GM12878 (cell line): ENCODE results near the gene KIAA0825. TPM values are rescaled to one million over a fixed set of nuclear protein-coding genes. Genes with fewer than 3 reads are reported as not detected.

Source experiments
- ATAC-seq: fragments of 200-7000 bp; cut with Tn5 transposase; 3 replicates; pipeline ENCODE4 v1.9.1; 2020; ENCODE audit warnings: mild to moderate bottlenecking, moderate library complexity
- BruUV-seq: library from RNA; stranded (reverse); fragments of 400-500 nt; replicated peaks from 2 replicates; lab custom pipeline; 2021; lab: Mats Ljungman, UMichigan
- CTCF ChIA-PET: fragments of 300-600 bp; sonication (Branson Sonifier 250); formaldehyde crosslinking; extraction: SDS; loops from one replicate; lab custom pipeline; 2021; ENCODE audit warnings: inconsistent platforms; lab: Yijun Ruan, JAX
- POLR2A ChIA-PET: fragments of 350-600 bp; formaldehyde crosslinking; extraction: SDS; loops from one replicate; lab custom pipeline; 2021; ENCODE audit warnings: inconsistent platforms; lab: Charles Lee
- RAD21 ChIA-PET: fragments of 300-600 bp; sonication (Branson Sonifier 250); formaldehyde crosslinking; loops from one replicate; lab custom pipeline; 2023; ENCODE audit warnings: antibody characterized with exemption; ENCODE audit not compliant: unreplicated experiment; lab: Charles Lee
- SMC1A ChIA-PET: fragments of 300-600 bp; sonication (Branson Sonifier 250); formaldehyde crosslinking; loops from one replicate; lab custom pipeline; 2023; ENCODE audit not compliant: unreplicated experiment, uncharacterized antibody; lab: Charles Lee
- DNase-seq: peaks from one replicate; pipeline ENCODE4 v3.0.0-alpha.2; 2011; ENCODE audit warnings: low read depth, low spot score
- FAIRE-seq: peaks from 3 replicates; lab custom pipeline; 2011; peaks lifted over from hg19 to GRCh38; lab: Jason Lieb, UNC
- H2AFZ ChIP-seq: 2 replicates; pipeline ENCODE4 v1.6.0; 2011; ENCODE audit warnings: low read depth, low read length, control low read depth; ENCODE audit not compliant: control insufficient read depth
- H3K27ac ChIP-seq: 2 replicates; pipeline ENCODE4 v1.5.1; 2011; ENCODE audit warnings: control low read depth; ENCODE audit not compliant: control insufficient read depth, insufficient read depth
- H3K27me3 ChIP-seq, 2 experiments: replicated peaks in 1 of 2; 2 replicates each; pipeline versions ENCODE4 v1.6.0 to v1.6.1; 2011; ENCODE audit warnings: low read length in 1 of 2; ENCODE audit not compliant: control insufficient read depth in 2 of 2, insufficient read depth in 2 of 2
- H3K36me3 ChIP-seq, 2 experiments: 2 replicates each; pipeline ENCODE4 v1.5.1; 2011; ENCODE audit warnings: low read length in 1 of 2; ENCODE audit not compliant: control insufficient read depth in 2 of 2, insufficient read depth in 2 of 2
- H3K4me1 ChIP-seq: 2 replicates; pipeline ENCODE4 v1.6.1; 2011; ENCODE audit warnings: mild to moderate bottlenecking, low read length, moderate library complexity, mixed read lengths; ENCODE audit not compliant: control insufficient read depth, insufficient read depth
- H3K4me2 ChIP-seq: 2 replicates; pipeline ENCODE4 v1.6.0; 2011; ENCODE audit warnings: control low read depth; ENCODE audit not compliant: control insufficient read depth, insufficient read depth
- H3K4me3 ChIP-seq: fragments of 200-600 bp; sonication (generic); 2 replicates; pipeline ENCODE4 v1.5.1; 2016
- H3K79me2 ChIP-seq: 2 replicates; pipeline ENCODE4 v1.6.0; 2011; ENCODE audit warnings: low read length; ENCODE audit not compliant: control insufficient read depth, insufficient read depth
- H3K9ac ChIP-seq: 2 replicates; pipeline ENCODE4 v1.8.0; 2011; ENCODE audit warnings: low read length, control low read depth, mixed read lengths; ENCODE audit not compliant: control insufficient read depth, insufficient read depth
- H3K9me3 ChIP-seq: replicated peaks from 3 replicates; pipeline ENCODE4 v1.5.1; 2011; ENCODE audit warnings: mild to moderate bottlenecking, low read length; ENCODE audit not compliant: control insufficient read depth, insufficient read depth
- H4K20me1 ChIP-seq: 2 replicates; pipeline ENCODE4 v1.6.0; 2011; ENCODE audit not compliant: control insufficient read depth, insufficient read depth
- CHD2 ChIP-seq: IDR thresholded peaks from 2 replicates; pipeline ENCODE4 v1.6.1; 2011; ENCODE audit warnings: low read depth, low read length, improper control_type of control experiment, borderline replicate concordance
- CUX1 ChIP-seq: IDR thresholded peaks from 2 replicates; pipeline ENCODE4 v1.6.1; 2012; ENCODE audit warnings: improper control_type of control experiment, low read depth, low read length; ENCODE audit not compliant: insufficient replicate concordance
- DPF2 ChIP-seq: fragments of 450-650 bp; IDR thresholded peaks from 2 replicates; pipeline ENCODE4 v1.6.1; 2017; ENCODE audit warnings: mild to moderate bottlenecking
- ELK1 ChIP-seq: IDR thresholded peaks from 2 replicates; pipeline ENCODE4 v1.6.1; 2012; ENCODE audit warnings: low read depth, low read length, improper control_type of control experiment
- NR2F1 ChIP-seq: fragments of 450-650 bp; conservative IDR thresholded peaks from 2 replicates; pipeline ENCODE4 v1.6.1; 2017; ENCODE audit warnings: mild to moderate bottlenecking
- RAD51 ChIP-seq: fragments of 450-650 bp; IDR thresholded peaks from 2 replicates; pipeline ENCODE4 v1.6.1; 2016; ENCODE audit warnings: moderate library complexity, mild to moderate bottlenecking, inconsistent platforms
- USF2 ChIP-seq: IDR thresholded peaks from 2 replicates; pipeline ENCODE4 v1.6.1; 2011; ENCODE audit warnings: low read depth, low read length, improper control_type of control experiment, borderline replicate concordance
- YY1 ChIP-seq: IDR thresholded peaks from 2 replicates; pipeline ENCODE4 v1.6.1; 2011; ENCODE audit warnings: low read depth, mild to moderate bottlenecking, low read length
- WGBS: methylation state at CpG from one replicate; pipeline ENCODE4 v1.1.6; 2016; ENCODE audit warnings: low lambda C conversion rate; ENCODE audit not compliant: insufficient replicate concordance, insufficient coverage; ENCODE audit errors: missing lambda C conversion rate; 5-methylcytosine and 5-hydroxymethylcytosine counted together
- in situ Hi-C: fragments of 300-500 bp; cut with MboI; formaldehyde crosslinking; loops from 9 replicates; pipeline ENCODE4 v1.14.3; 2018; ENCODE audit warnings: mixed read lengths
- intact Hi-C: fragments of 100-400 bp; cut with micrococcal nuclease; formaldehyde crosslinking; loops from one replicate; pipeline ENCODE4 v1.14.2; 2022; ENCODE audit not compliant: unreplicated experiment
- polyA plus RNA-seq, 11 experiments: library from polyadenylated mRNA; depleted of rRNA in 4 of 11; unstranded in 6 of 11; stranded (reverse) in 5 of 11; fragments of >200 nt; fragmentation: Nextera tagmentation in 4 of 11; fragmentation: Illumina TruSeq in 1 of 11; extraction: Ambion mirVana in 4 of 11; extraction: Trizol in 1 of 11; gene quantifications; 1 replicate in 1 of 11; 2 replicates in 10 of 11; pipeline versions ENCODE4 v1.2.1 to v1.2.3, GENCODE V29; 2011 to 2016; ENCODE audit warnings: inconsistent platforms in 2 of 11, missing spikeins in 2 of 11, low read depth in 1 of 11
- total RNA-seq, 4 experiments: library from RNA; depleted of rRNA in 3 of 4; stranded (reverse); fragments of >200 nt in 3 of 4; fragmentation: Illumina TruSeq in 1 of 4; extraction: Trizol in 1 of 4; gene quantifications; 2 replicates each; pipeline versions ENCODE4 v1.2.1 to v1.2.3, GENCODE V29; 2013 to 2021

KIAA0825 gene
- total and polyA plus RNA-seq, 10 of the 15 experiments (the other 5 are each of a cell fraction or from before 2014, with no cell fraction given) = 0.55 to 1.9 (median 1.5) TPM

- no peak overlapping the region for H3K9ac ChIP-seq
Observed at GRCh38 chr5:94168151-94168550, 450.3 kb downstream of the KIAA0825 start.

More at GRCh38 chr5:94168151-94168550, 450.3 kb downstream of the KIAA0825 start:
- ChIA-PET RAD21 (no interaction called here), CTCF (no interaction called here), POLR2A (no interaction called here), SMC1A (interaction anchor here (0.9 kb wide), 1 partner anchor 9 kb away, joined by 3 read pairs; no protein-coding TSS in a partner anchor)
- intact Hi-C loops = no loop called here
- in situ Hi-C loops = no loop called here
- no peaks in the 10 kb centered on the region for H3K27me3 ChIP-seq
- no peak overlapping the region for H3K4me3 ChIP-seq
- BruUV-seq = no TSS peak
- DNase-seq (no peak), ATAC-seq (no peak), FAIRE-seq (no peak)
- no peaks in the 10 kb centered on the region for H3K36me3 ChIP-seq
- H4K20me1 ChIP-seq = no peaks in the 10 kb centered on the region
- no peak overlapping the region for H3K27ac ChIP-seq
- H3K4me2 ChIP-seq = no peak overlapping the region
- peaks cover 1% of the 10 kb centered on the region; the same call in 2 of the 3 replicates for H3K9me3 ChIP-seq
- no peak overlapping the region for H2AFZ ChIP-seq
- H3K4me1 ChIP-seq = peaks cover 4% of the 10 kb centered on the region; the same call in 1 of the 2 replicates
- 84% methylated on average over 2 of the region's 2 CpGs for WGBS
- TF ChIP-seq USF2 (no peak), CHD2 (no peak), RAD51 (no peak), YY1 (no peak), NR2F1 (no peak), CUX1 (no peak), ELK1 (no peak), DPF2 (no peak)
- no peaks in the 10 kb centered on the region for H3K79me2 ChIP-seq
